Cardiac septum (tissue), 1 donor: ENCODE measurements around the gene AFAP1L1. TPM values are rescaled to one million over a fixed set of nuclear protein-coding genes. Genes with fewer than 3 reads are reported as not detected.

Experiments
- DNase-seq: peaks from one replicate; pipeline ENCODE4 v3.0.0-alpha.2; 2020; ENCODE audit warnings: low spot score
- intact Hi-C: fragments of 100-400 bp; cut with DNase I; formaldehyde crosslinking; loops from one replicate; pipeline ENCODE4 v1.14.0; 2022
- total RNA-seq: library from RNA; stranded (reverse); fragmentation: NEBNext Ultra II Directional; extraction: Animal tissue kit (Norgen Biotek cat#: 25700); gene quantifications from one replicate; pipeline ENCODE4 v1.2.1, GENCODE V29; 2021
- donor health status: DM: no; HTN: no; CAD: no.

AFAP1L1 gene
- total RNA-seq, 1 donor from 2014 or later = 55.2 TPM

- intact Hi-C loops = no loop called here
- DNase-seq = no peak
Observed at GRCh38 chr5:149328177-149328576, 56.5 kb downstream of the AFAP1L1 start.

- DNase-seq = no peak
- intact Hi-C loops = no loop called here
Observed at GRCh38 chr5:149333711-149334443, 62.2 kb downstream of the AFAP1L1 start.

GRCh38 chr5:149337736-149338135, 66.1 kb downstream of the AFAP1L1 start:
- no peak for DNase-seq
- intact Hi-C loops = no loop called here

GRCh38 chr5:149338364-149338763, 66.7 kb downstream of the AFAP1L1 start:
- no peak for DNase-seq
- intact Hi-C loops = no loop called here

- intact Hi-C loops = no loop called here
- DNase-seq = no peak
Observed at GRCh38 chr5:149340920-149341319, 69.3 kb downstream of the AFAP1L1 start.

GRCh38 chr5:149341876-149342275, 70.2 kb downstream of the AFAP1L1 start:
- intact Hi-C loops = no loop called here
- no peak for DNase-seq

- DNase-seq = no peak
Observed at GRCh38 chr5:149344151-149344550, 72.5 kb downstream of the AFAP1L1 start.

GRCh38 chr5:149345147-149345891, 73.7 kb downstream of the AFAP1L1 start, which contains the start of gene GRPEL2:
GRPEL2 (plus strand) TSS chr5:149345499; CDS start chr5:149345540, 41 bp downstream.
- peak; percentile 98 for DNase-seq
- intact Hi-C loops = no loop called here

More at GRCh38 chr5:149344151-149344550, 72.5 kb downstream of the AFAP1L1 start:
- intact Hi-C loops = no loop called here

GRCh38 chr5:149345892-149346222, 74.2 kb downstream of the AFAP1L1 start:
- intact Hi-C loops = no loop called here
- DNase-seq = no peak

GRCh38 chr5:149348518-149348917, 76.9 kb downstream of the AFAP1L1 start:
- intact Hi-C loops = no loop called here

GRCh38 chr5:149349382-149349781, 77.7 kb downstream of the AFAP1L1 start:
- intact Hi-C loops = no loop called here

More at GRCh38 chr5:149348518-149348917, 76.9 kb downstream of the AFAP1L1 start:
- no peak for DNase-seq

GRCh38 chr5:149352169-149352568, 80.5 kb downstream of the AFAP1L1 start:
- DNase-seq = no peak
- intact Hi-C loops = no loop called here

More at GRCh38 chr5:149349382-149349781, 77.7 kb downstream of the AFAP1L1 start:
- no peak for DNase-seq

GRCh38 chr5:149353911-149354310, 82.3 kb downstream of the AFAP1L1 start:
- intact Hi-C loops = no loop called here
- DNase-seq = no peak

GRCh38 chr5:149355688-149356087, 84.0 kb downstream of the AFAP1L1 start:
- intact Hi-C loops = loop anchor here (5.0 kb wide), 1 partner anchor 88 kb away; no protein-coding TSS in a partner anchor
- no peak for DNase-seq

- DNase-seq = no peak
- intact Hi-C loops = loop anchor here (5.0 kb wide), 1 partner anchor 89 kb away; no protein-coding TSS in a partner anchor
Observed at GRCh38 chr5:149356391-149356790, 84.7 kb downstream of the AFAP1L1 start.

- peak; percentile 98 for DNase-seq
- intact Hi-C loops = loop anchor here (5.0 kb wide), 1 partner anchor 90 kb away; no protein-coding TSS in a partner anchor
Observed at GRCh38 chr5:149357370-149358293, 86.0 kb downstream of the AFAP1L1 start, which contains the start of gene PCYOX1L. PCYOX1L (plus strand) TSS chr5:149358046; CDS start chr5:149358069, 23 bp downstream.

- intact Hi-C loops = loop anchor here (5.0 kb wide), 1 partner anchor 91 kb away; no protein-coding TSS in a partner anchor
- DNase-seq = no peak
Observed at GRCh38 chr5:149358294-149358651, 86.6 kb downstream of the AFAP1L1 start.

GRCh38 chr5:149358868-149359495, 87.3 kb downstream of the AFAP1L1 start:
- intact Hi-C loops = loop anchor here (5.0 kb wide), 1 partner anchor 92 kb away; no protein-coding TSS in a partner anchor
- no peak for DNase-seq

- intact Hi-C loops = no loop called here
- no peak for DNase-seq
Observed at GRCh38 chr5:149360272-149360671, 88.6 kb downstream of the AFAP1L1 start.
